ENCODE measurements around the gene ABHD13. TPM values are rescaled to one million over a fixed set of nuclear protein-coding genes. Genes with fewer than 3 reads are reported as not detected.

The ABHD13 gene
- total RNA-seq, 2 experiments from 2014 or later: 9.1 to 9.9 TPM

- ChIA-PET CTCF (no interaction called here), POLR2A (interaction anchor here (0.5 kb wide), 1 partner anchor 619 kb away, joined by 3 read pairs; no protein-coding TSS in a partner anchor)
- Mint-ChIP-seq H3K27me3 (no peaks in the 10 kb centered on the region), H3K4me3 (no peak overlapping the region), H3K36me3 (ENCODE audit: low read depth) (peaks cover 21% of the 10 kb centered on the region), H3K4me1 (peaks cover 14% of the 10 kb centered on the region), H3K9me3 (peaks cover 2% of the 10 kb centered on the region), H3K27ac (no peak overlapping the region)
- no peak for DNase-seq
Measured at GRCh38 chr13:108276060-108276459, 57.9 kb downstream of the ABHD13 start.

GRCh38 chr13:108278466-108278865, 60.3 kb downstream of the ABHD13 start:
- Mint-ChIP-seq H3K4me1 (peaks cover 8% of the 10 kb centered on the region), H3K36me3 (ENCODE audit: low read depth) (peaks cover 19% of the 10 kb centered on the region), H3K9me3 (peaks cover 2% of the 10 kb centered on the region), H3K27me3 (no peaks in the 10 kb centered on the region), H3K27ac (peak overlapping the region; percentile 31), H3K4me3 (no peak overlapping the region)
- CTCF ChIA-PET: no interaction called here
- POLR2A ChIA-PET: no interaction called here
- DNase-seq: no peak

GRCh38 chr13:108281901-108282300, 63.7 kb downstream of the ABHD13 start:
- CTCF ChIA-PET: no interaction called here
- Mint-ChIP-seq H3K27ac (no peak overlapping the region), H3K27me3 (no peaks in the 10 kb centered on the region), H3K4me1 (peaks cover 4% of the 10 kb centered on the region), H3K4me3 (no peak overlapping the region), H3K36me3 (ENCODE audit: low read depth) (peaks cover 10% of the 10 kb centered on the region), H3K9me3 (peaks cover 2% of the 10 kb centered on the region)
- POLR2A ChIA-PET: no interaction called here
- no peak for DNase-seq

GRCh38 chr13:108283110-108283509, 64.9 kb downstream of the ABHD13 start:
- DNase-seq: no peak
- ChIA-PET CTCF (no interaction called here), POLR2A (no interaction called here)
- Mint-ChIP-seq H3K27me3 (no peaks in the 10 kb centered on the region), H3K27ac (no peak overlapping the region), H3K9me3 (peaks cover under 1% of the 10 kb centered on the region), H3K4me3 (no peak overlapping the region), H3K4me1 (peaks cover 3% of the 10 kb centered on the region), H3K36me3 (ENCODE audit: low read depth) (peaks cover 9% of the 10 kb centered on the region)

Other genes starting within 250 kb of the ABHD13 start
- 10 to 100 TPM in 1 of 2 experiments, 1 to 10 TPM in 1; 9.5 to 10.8 TPM for gene LIG4, start 2.9 kb upstream of the ABHD13 start, total RNA-seq
- 10 to 100 TPM; 11.7 to 12.7 TPM for gene TNFSF13B, start 51.3 kb downstream of the ABHD13 start, total RNA-seq

Measured in activated CD4-positive, alpha-beta T cell treated with anti-CD3 and anti-CD28 coated beads, Interleukin-2, amount 10 ng/mL, durations not matched to agents 7 days and 5 days (primary cell).